ENCODE measurements around the gene FBH1.
"Not testable (repeated sequence)": the region's sequence is repeated elsewhere in the genome, so short reads cannot be mapped to it uniquely, and the experiment has no call there.

Gene FBH1

GRCh38 chr10:5942474-5942873, 52.4 kb downstream of the FBH1 start:
- no peak for DNase-seq

GRCh38 chr10:5943536-5943935, 53.5 kb downstream of the FBH1 start:
- peak in 1 of 2 experiments; percentile 21 for DNase-seq

- no peak for DNase-seq
These were observed 54.5 kb downstream of the FBH1 start for GRCh38 chr10:5944389-5945189.

- DNase-seq, result no peak
These were observed 55.1 kb downstream of the FBH1 start for GRCh38 chr10:5945190-5945509.

GRCh38 chr10:5945561-5946418, 55.7 kb downstream of the FBH1 start:
- DNase-seq, result no peak

GRCh38 chr10:5946419-5946775, 56.4 kb downstream of the FBH1 start:
- not testable (repeated sequence) for DNase-seq

- DNase-seq, result no peak
These were observed 56.7 kb downstream of the FBH1 start for GRCh38 chr10:5946786-5947185.

GRCh38 chr10:5947471-5948207, 57.6 kb downstream of the FBH1 start:
- no peak for DNase-seq

- DNase-seq, result no peak
These were observed 58.2 kb downstream of the FBH1 start for GRCh38 chr10:5948208-5948585.

- no peak for DNase-seq
These were observed 59.1 kb downstream of the FBH1 start for GRCh38 chr10:5949009-5949759.

- DNase-seq, result no peak
These were observed 61.2 kb downstream of the FBH1 start for GRCh38 chr10:5951167-5951711.

GRCh38 chr10:5951721-5952407, 61.8 kb downstream of the FBH1 start:
- no peak for DNase-seq

- no peak for DNase-seq
These were observed 62.8 kb downstream of the FBH1 start for GRCh38 chr10:5952731-5953385.

GRCh38 chr10:5953676-5954075, 63.6 kb downstream of the FBH1 start:
- DNase-seq, result no peak

- DNase-seq, result no peak
These were observed 66.3 kb downstream of the FBH1 start for GRCh38 chr10:5956146-5956936.

- no peak for DNase-seq
These were observed 68.0 kb downstream of the FBH1 start for GRCh38 chr10:5958077-5958476.

- no peak for DNase-seq
These were observed 68.6 kb downstream of the FBH1 start for GRCh38 chr10:5958675-5959074.

- no peak for DNase-seq
These were observed 69.1 kb downstream of the FBH1 start for GRCh38 chr10:5959142-5959541.

- DNase-seq, result no peak
These were observed 69.6 kb downstream of the FBH1 start for GRCh38 chr10:5959581-5960069.
